Epithelial cell of esophagus (primary cell): ENCODE data around the gene RAB3GAP2.
"Not testable (repeated sequence)": the region's sequence is repeated elsewhere in the genome, so short reads cannot be mapped to it uniquely, and the experiment has no call there.

Source experiments
- DNase-seq: peaks from one replicate; pipeline ENCODE4 v3.0.0; 2010; ENCODE audit warnings: low read depth
- H3K4me3 ChIP-seq: 2 replicates; pipeline ENCODE4 v1.5.1; 2011; ENCODE audit warnings: mild to moderate bottlenecking, low read length, control low read depth
- CTCF ChIP-seq: IDR thresholded peaks from 2 replicates; pipeline ENCODE4 v1.5.1; 2011; ENCODE audit warnings: low read depth, mild to moderate bottlenecking, low read length, control low read depth, inconsistent platforms; ENCODE audit not compliant: insufficient read depth; ENCODE audit errors: missing control alignments

Gene RAB3GAP2

GRCh38 chr1:220176540-220176939 is 95.7 kb downstream of the RAB3GAP2 start:
- H3K4me3 ChIP-seq: no peak overlapping the region
- TF ChIP-seq CTCF: no peak
- DNase-seq: no peak

- DNase-seq: no peak
- TF ChIP-seq CTCF: no peak
- H3K4me3 ChIP-seq: no peak overlapping the region
Observed at GRCh38 chr1:220170836-220171526, 101.3 kb downstream of the RAB3GAP2 start.

- not testable (repeated sequence) for H3K4me3 ChIP-seq, DNase-seq
Observed at GRCh38 chr1:220169887-220170286, 102.4 kb downstream of the RAB3GAP2 start.

GRCh38 chr1:220166853-220167252 is 105.4 kb downstream of the RAB3GAP2 start:
- no peak overlapping the region for H3K4me3 ChIP-seq
- no peak for TF ChIP-seq CTCF
- no peak for DNase-seq

GRCh38 chr1:220164517-220164916 is 107.7 kb downstream of the RAB3GAP2 start:
- no peak for TF ChIP-seq CTCF
- no peak overlapping the region for H3K4me3 ChIP-seq
- no peak for DNase-seq

GRCh38 chr1:220164116-220164515 is 108.1 kb downstream of the RAB3GAP2 start:
- no peak overlapping the region for H3K4me3 ChIP-seq
- no peak for TF ChIP-seq CTCF
- DNase-seq: no peak

- no peak for DNase-seq
Observed at GRCh38 chr1:220160027-220160426, 112.2 kb downstream of the RAB3GAP2 start.

More at GRCh38 chr1:220160027-220160426, 112.2 kb downstream of the RAB3GAP2 start:
- no peak for TF ChIP-seq CTCF
- H3K4me3 ChIP-seq: no peak overlapping the region
